Measurements from ENCODE around the gene MAN1A1. TPM values are rescaled to one million over a fixed set of nuclear protein-coding genes. Genes with fewer than 3 reads are reported as not detected.

Gene MAN1A1
- total RNA-seq, 1 experiment from 2014 or later: 6.8 TPM

- DNase-seq (ENCODE audit: low spot score): no peak
- CTCF ChIA-PET: interaction anchor here (1.0 kb wide), 1 partner anchor 43 kb away, joined by 3 read pairs; no protein-coding TSS in a partner anchor
- no peaks in the 10 kb centered on the region for H3K9me3 Mint-ChIP-seq
- POLR2A ChIA-PET: no interaction called here
- H3K27ac Mint-ChIP-seq: no peak overlapping the region
- peaks cover 8% of the 10 kb centered on the region; the same call in 1 of the 2 replicates for H3K4me1 Mint-ChIP-seq
- no peak for ATAC-seq
- H3K36me3 Mint-ChIP-seq: no peaks in the 10 kb centered on the region
- TF ChIP-seq JUN (CRISPR knock-in tag; IDR thresholded peaks at IDR 0.05): no peak
- TF ChIP-seq HMGXB4 (CRISPR knock-in tag; IDR thresholded peaks at IDR 0.05): no peak
- no peak for TF ChIP-seq E2F4 (CRISPR knock-in tag; IDR thresholded peaks at IDR 0.05; ENCODE audit: borderline replicate concordance, low read depth)
- TF ChIP-seq SOX15 (CRISPR knock-in tag; IDR thresholded peaks at IDR 0.05): no peak
- TF ChIP-seq ZNF219 (CRISPR knock-in tag; IDR thresholded peaks at IDR 0.05; ENCODE audit: borderline replicate concordance): no peak
- H3K4me3 Mint-ChIP-seq: no peak overlapping the region
- no peaks in the 10 kb centered on the region for H3K27me3 Mint-ChIP-seq (ENCODE audit: low read depth)
These were observed 176.7 kb downstream of the MAN1A1 start for GRCh38 chr6:119172824-119173223.

- CTCF ChIA-PET: interaction anchor here (1.0 kb wide), 1 partner anchor 42 kb away, joined by 3 read pairs; no protein-coding TSS in a partner anchor
- no peak for ATAC-seq
- H3K36me3 Mint-ChIP-seq: no peaks in the 10 kb centered on the region
These were observed 177.5 kb downstream of the MAN1A1 start for GRCh38 chr6:119171864-119172588.

More at GRCh38 chr6:119171864-119172588, 177.5 kb downstream of the MAN1A1 start:
- Mint-ChIP-seq H3K4me3 (no peak overlapping the region), H3K27ac (no peak overlapping the region), H3K9me3 (no peaks in the 10 kb centered on the region), H3K27me3 (ENCODE audit: low read depth) (no peaks in the 10 kb centered on the region), H3K4me1 (peaks cover 8% of the 10 kb centered on the region; the same call in 1 of the 2 replicates)
- DNase-seq (ENCODE audit: low spot score): no peak
- POLR2A ChIA-PET: no interaction called here
- no peak for TF ChIP-seq ETV6 (CRISPR knock-in tag; IDR thresholded peaks at IDR 0.05)
- TF ChIP-seq ATF2 (CRISPR knock-in tag; IDR thresholded peaks at IDR 0.05; ENCODE audit: borderline replicate concordance, low read depth): no peak
- no peak for TF ChIP-seq HMGA2 (CRISPR knock-in tag; IDR thresholded peaks at IDR 0.05)
- TF ChIP-seq ZNF671 (CRISPR knock-in tag; IDR thresholded peaks at IDR 0.05): no peak
- no peak for TF ChIP-seq ZBTB21 (CRISPR knock-in tag; IDR thresholded peaks at IDR 0.05; ENCODE audit: borderline replicate concordance)
- TF ChIP-seq GTF2I (CRISPR knock-in tag; conservative IDR thresholded peaks at IDR 0.05): no peak
- TF ChIP-seq PRRX2 (CRISPR knock-in tag; IDR thresholded peaks at IDR 0.05): no peak
- TF ChIP-seq, protein P1, sequence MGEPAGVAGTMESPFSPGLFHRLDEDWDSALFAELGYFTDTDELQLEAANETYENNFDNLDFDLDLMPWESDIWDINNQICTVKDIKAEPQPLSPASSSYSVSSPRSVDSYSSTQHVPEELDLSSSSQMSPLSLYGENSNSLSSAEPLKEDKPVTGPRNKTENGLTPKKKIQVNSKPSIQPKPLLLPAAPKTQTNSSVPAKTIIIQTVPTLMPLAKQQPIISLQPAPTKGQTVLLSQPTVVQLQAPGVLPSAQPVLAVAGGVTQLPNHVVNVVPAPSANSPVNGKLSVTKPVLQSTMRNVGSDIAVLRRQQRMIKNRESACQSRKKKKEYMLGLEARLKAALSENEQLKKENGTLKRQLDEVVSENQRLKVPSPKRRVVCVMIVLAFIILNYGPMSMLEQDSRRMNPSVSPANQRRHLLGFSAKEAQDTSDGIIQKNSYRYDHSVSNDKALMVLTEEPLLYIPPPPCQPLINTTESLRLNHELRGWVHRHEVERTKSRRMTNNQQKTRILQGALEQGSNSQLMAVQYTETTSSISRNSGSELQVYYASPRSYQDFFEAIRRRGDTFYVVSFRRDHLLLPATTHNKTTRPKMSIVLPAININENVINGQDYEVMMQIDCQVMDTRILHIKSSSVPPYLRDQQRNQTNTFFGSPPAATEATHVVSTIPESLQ (CRISPR knock-in tag; IDR thresholded peaks at IDR 0.05): no peak
- TF ChIP-seq ZNF416 (CRISPR knock-in tag; IDR thresholded peaks at IDR 0.05): no peak
- no peak for TF ChIP-seq NR3C1 (CRISPR knock-in tag; conservative IDR thresholded peaks at IDR 0.05; ENCODE audit: low read depth)
- TF ChIP-seq ESRRA (CRISPR knock-in tag; IDR thresholded peaks at IDR 0.05; ENCODE audit: borderline replicate concordance): no peak
- TF ChIP-seq MYBL2 (CRISPR knock-in tag; IDR thresholded peaks at IDR 0.05): no peak
- TF ChIP-seq ZNF138 (CRISPR knock-in tag; conservative IDR thresholded peaks at IDR 0.05): no peak
- TF ChIP-seq GABPB1 (CRISPR knock-in tag; IDR thresholded peaks at IDR 0.05): no peak
- no peak for TF ChIP-seq EMX1 (CRISPR knock-in tag; IDR thresholded peaks at IDR 0.05)
